ENCODE results near the gene NEO1. TPM values are rescaled to one million over a fixed set of nuclear protein-coding genes. Genes with fewer than 3 reads are reported as not detected.

NEO1 gene
- total and polyA plus RNA-seq, 7 experiments from 2014 or later, result 1.4 to 9.5 (median 6.4) TPM

- H3K9me3 ChIP-seq (ENCODE audit: control insufficient read depth in 2 of 3, low read length in 3 of 3), result no peaks in the 10 kb centered on the region
- ATAC-seq (no peak), DNase-seq (no peak)
- H3K27me3 ChIP-seq (ENCODE audit: control insufficient read depth in 2 of 2, insufficient read depth in 2 of 2, low read length in 2 of 2), result no peaks in the 10 kb centered on the region
- no peak overlapping the region for H3K27ac ChIP-seq (ENCODE audit: low read depth, low read length)
- Mint-ChIP-seq H3K9me3 (no peaks in the 10 kb centered on the region), H3K27ac (no peak overlapping the region), H3K27me3 (no peaks in the 10 kb centered on the region), H3K36me3 (peaks cover 0 to 10% (median 3%) of the 10 kb centered on the region in 5 donors), H3K4me3 (no peak overlapping the region), H3K4me1 (peaks cover 0 to 8% (median 0%) of the 10 kb centered on the region in 7 donors)
- no peaks in the 10 kb centered on the region for H3K4me1 ChIP-seq (ENCODE audit: control insufficient read depth in 2 of 2, insufficient read depth in 2 of 2, low read length in 2 of 2)
- intact Hi-C loops (cut with micrococcal nuclease), result loop anchor here in 1 of 2 donors (5.0 kb wide), 1 partner anchor 216 kb away; the partner anchor contains the start of gene NEO1
- no peak overlapping the region for H3K4me3 ChIP-seq (ENCODE audit: low read length)
- ChIA-PET CTCF (interaction anchor here (0.6 to 1.5 kb wide), 4 partner anchors 10 to 1045 kb away, joined by 3 to 7 read pairs (median 4); no protein-coding TSS in a partner anchor), POLR2A (no interaction called here)
- H3K36me3 ChIP-seq (ENCODE audit: control insufficient read depth in 2 of 3, insufficient read depth in 3 of 3, low read length in 3 of 3), result no peaks in the 10 kb centered on the region
These were observed 216.2 kb downstream of the NEO1 start for GRCh38 chr15:73268457-73268856.

- intact Hi-C loops (cut with micrococcal nuclease), result loop anchor here (5.0 kb wide), 2 partner anchors 548 to 668 kb away; no protein-coding TSS in a partner anchor
These were observed 218.3 kb downstream of the NEO1 start for GRCh38 chr15:73270366-73271097.

GRCh38 chr15:73273181-73274002 lies 221.1 kb downstream of the NEO1 start:
- Mint-ChIP-seq H3K9me3 (no peaks in the 10 kb centered on the region), H3K36me3 (peaks cover 0 to 10% (median 0%) of the 10 kb centered on the region in 5 donors), H3K27me3 (no peaks in the 10 kb centered on the region), H3K4me1 (peaks cover 0 to 4% (median 0%) of the 10 kb centered on the region in 7 donors), H3K27ac (no peak overlapping the region), H3K4me3 (peak overlapping the region in 4 of 10 donors; percentile 4 to 63 (median 26))
- H3K36me3 ChIP-seq (ENCODE audit: control insufficient read depth in 2 of 3, insufficient read depth in 3 of 3, low read length in 3 of 3), result no peaks in the 10 kb centered on the region
- no peak overlapping the region for H3K27ac ChIP-seq (ENCODE audit: low read depth, low read length)
- no peaks in the 10 kb centered on the region for H3K4me1 ChIP-seq (ENCODE audit: control insufficient read depth in 2 of 2, insufficient read depth in 2 of 2, low read length in 2 of 2)
- CTCF ChIA-PET, result interaction anchor here (0.6 to 1.9 kb wide), 8 partner anchors 8 to 554 kb away, joined by 3 to 7 read pairs (median 4); no protein-coding TSS in a partner anchor
- DNase-seq, result peak in 7 of 9 donors; percentile 3 to 44 (median 32)
- H3K9me3 ChIP-seq (ENCODE audit: control insufficient read depth in 2 of 3, low read length in 3 of 3), result no peaks in the 10 kb centered on the region
- ATAC-seq, result peak; percentile 71
- H3K27me3 ChIP-seq (ENCODE audit: control insufficient read depth in 2 of 2, insufficient read depth in 2 of 2, low read length in 2 of 2), result no peaks in the 10 kb centered on the region
- H3K4me3 ChIP-seq (ENCODE audit: low read length), result no peak overlapping the region
- POLR2A ChIA-PET, result no interaction called here
- intact Hi-C loops (cut with micrococcal nuclease), result loop anchor here (1.0 to 5.0 kb wide), 5 partner anchors 32 to 671 kb away; no protein-coding TSS in a partner anchor

More at GRCh38 chr15:73270366-73271097, 218.3 kb downstream of the NEO1 start:
- Histone ChIP-seq H3K4me1 (ENCODE audit: control insufficient read depth in 2 of 2, insufficient read depth in 2 of 2, low read length in 2 of 2) (no peaks in the 10 kb centered on the region), H3K27me3 (ENCODE audit: control insufficient read depth in 2 of 2, insufficient read depth in 2 of 2, low read length in 2 of 2) (no peaks in the 10 kb centered on the region), H3K4me3 (ENCODE audit: low read length) (no peak overlapping the region), H3K36me3 (ENCODE audit: control insufficient read depth in 2 of 3, insufficient read depth in 3 of 3, low read length in 3 of 3) (no peaks in the 10 kb centered on the region), H3K9me3 (ENCODE audit: control insufficient read depth in 2 of 3, low read length in 3 of 3) (no peaks in the 10 kb centered on the region), H3K27ac (ENCODE audit: low read depth, low read length) (no peak overlapping the region)
- Mint-ChIP-seq H3K36me3 (peaks cover 0 to 10% (median 3%) of the 10 kb centered on the region in 5 donors), H3K4me3 (no peak overlapping the region), H3K27me3 (no peaks in the 10 kb centered on the region), H3K9me3 (no peaks in the 10 kb centered on the region), H3K27ac (no peak overlapping the region), H3K4me1 (peaks cover 0 to 4% (median 0%) of the 10 kb centered on the region in 7 donors)
- ChIA-PET POLR2A (no interaction called here), CTCF (no interaction called here)
- ATAC-seq, result no peak
- DNase-seq, result no peak

GRCh38 chr15:73275862-73276261 lies 223.6 kb downstream of the NEO1 start:
- Histone ChIP-seq H3K36me3 (ENCODE audit: control insufficient read depth in 2 of 3, insufficient read depth in 3 of 3, low read length in 3 of 3) (no peaks in the 10 kb centered on the region), H3K4me3 (ENCODE audit: low read length) (no peak overlapping the region), H3K4me1 (ENCODE audit: control insufficient read depth in 2 of 2, insufficient read depth in 2 of 2, low read length in 2 of 2) (no peaks in the 10 kb centered on the region), H3K9me3 (ENCODE audit: control insufficient read depth in 2 of 3, low read length in 3 of 3) (no peaks in the 10 kb centered on the region), H3K27me3 (ENCODE audit: control insufficient read depth in 2 of 2, insufficient read depth in 2 of 2, low read length in 2 of 2) (no peaks in the 10 kb centered on the region), H3K27ac (ENCODE audit: low read depth, low read length) (no peak overlapping the region)
- no peak overlapping the region for H3K27ac Mint-ChIP-seq
- H3K27me3 Mint-ChIP-seq, result no peaks in the 10 kb centered on the region
- ChIA-PET POLR2A (no interaction called here), CTCF (no interaction called here)
- ATAC-seq (no peak), DNase-seq (no peak)
- peaks cover 0 to 4% (median 0%) of the 10 kb centered on the region in 5 donors for H3K36me3 Mint-ChIP-seq
- no peak overlapping the region for H3K4me3 Mint-ChIP-seq
- H3K9me3 Mint-ChIP-seq, result no peaks in the 10 kb centered on the region
- intact Hi-C loops (cut with micrococcal nuclease), result no loop called here
- peaks cover 0 to 4% (median 0%) of the 10 kb centered on the region in 7 donors for H3K4me1 Mint-ChIP-seq

- Histone ChIP-seq H3K4me3 (ENCODE audit: low read length) (no peak overlapping the region), H3K4me1 (ENCODE audit: control insufficient read depth in 2 of 2, insufficient read depth in 2 of 2, low read length in 2 of 2) (no peaks in the 10 kb centered on the region), H3K36me3 (ENCODE audit: control insufficient read depth in 2 of 3, insufficient read depth in 3 of 3, low read length in 3 of 3) (peaks cover 0 to 7% (median 0%) of the 10 kb centered on the region in 3 experiments), H3K27me3 (ENCODE audit: control insufficient read depth in 2 of 2, insufficient read depth in 2 of 2, low read length in 2 of 2) (no peaks in the 10 kb centered on the region), H3K27ac (ENCODE audit: low read depth, low read length) (no peak overlapping the region), H3K9me3 (ENCODE audit: control insufficient read depth in 2 of 3, low read length in 3 of 3) (no peaks in the 10 kb centered on the region)
- ChIA-PET CTCF (interaction anchor here (1.5 kb wide), 1 partner anchor 9 kb away, joined by 4 read pairs; no protein-coding TSS in a partner anchor), POLR2A (no interaction called here)
- Mint-ChIP-seq H3K27ac (no peak overlapping the region), H3K27me3 (no peaks in the 10 kb centered on the region), H3K4me1 (peaks cover 0 to 2% (median 0%) of the 10 kb centered on the region in 7 donors), H3K4me3 (no peak overlapping the region), H3K9me3 (no peaks in the 10 kb centered on the region), H3K36me3 (peaks cover 0 to 28% (median 17%) of the 10 kb centered on the region in 5 donors)
- ATAC-seq, result no peak
- DNase-seq, result no peak
- intact Hi-C loops (cut with micrococcal nuclease), result loop anchor here in 1 of 2 donors (10.0 kb wide), 1 partner anchor 422 kb away; no protein-coding TSS in a partner anchor
These were observed 230.5 kb downstream of the NEO1 start for GRCh38 chr15:73282567-73283365.

- ChIA-PET CTCF (no interaction called here), POLR2A (no interaction called here)
- H3K4me3 ChIP-seq (ENCODE audit: low read length), result no peak overlapping the region
- H3K4me1 ChIP-seq (ENCODE audit: control insufficient read depth in 2 of 2, insufficient read depth in 2 of 2, low read length in 2 of 2), result no peaks in the 10 kb centered on the region
- intact Hi-C loops (cut with micrococcal nuclease), result loop anchor here in 1 of 2 donors (10.0 kb wide), 1 partner anchor 421 kb away; no protein-coding TSS in a partner anchor
- peaks cover 0 to 35% (median 24%) of the 10 kb centered on the region in 5 donors for H3K36me3 Mint-ChIP-seq
- no peak overlapping the region for H3K27ac Mint-ChIP-seq
- no peak overlapping the region for H3K27ac ChIP-seq (ENCODE audit: low read depth, low read length)
- ATAC-seq (no peak), DNase-seq (no peak)
- H3K27me3 ChIP-seq (ENCODE audit: control insufficient read depth in 2 of 2, insufficient read depth in 2 of 2, low read length in 2 of 2), result no peaks in the 10 kb centered on the region
- H3K4me1 Mint-ChIP-seq, result peaks cover 0 to 2% (median 0%) of the 10 kb centered on the region in 7 donors
- H3K36me3 ChIP-seq (ENCODE audit: control insufficient read depth in 2 of 3, insufficient read depth in 3 of 3, low read length in 3 of 3), result peaks cover 0 to 7% (median 0%) of the 10 kb centered on the region in 3 experiments
- no peak overlapping the region for H3K4me3 Mint-ChIP-seq
- H3K9me3 ChIP-seq (ENCODE audit: control insufficient read depth in 2 of 3, low read length in 3 of 3), result no peaks in the 10 kb centered on the region
- no peaks in the 10 kb centered on the region for H3K9me3 Mint-ChIP-seq
- no peaks in the 10 kb centered on the region for H3K27me3 Mint-ChIP-seq
These were observed 231.2 kb downstream of the NEO1 start for GRCh38 chr15:73283366-73283962.
